Upper lobe of left lung (tissue), 6 donors: ENCODE measurements around the gene TOB1. TPM values are rescaled to one million over a fixed set of nuclear protein-coding genes. Genes with fewer than 3 reads are reported as not detected.

Experiments used
- ATAC-seq, 2 donors: fragments of 200-7000 bp; cut with Tn5 transposase; one replicate each; pipeline ENCODE4 v1.9.1; 2022; ENCODE audit warnings: mild to moderate bottlenecking in 2 of 2, moderate library complexity in 2 of 2; ENCODE audit not compliant: low FRiP score in 2 of 2
- DNase-seq, 2 donors: peaks; one replicate each; pipeline ENCODE4 v3.0.0-alpha.2; 2019 to 2020
- H3K27ac ChIP-seq, 4 donors: fragments of 200-600 bp; sonication (generic); one replicate each; pipeline ENCODE4 v1.5.1; 2016 to 2019
- H3K27me3 ChIP-seq, 4 donors: fragments of 200-600 bp; sonication (generic); one replicate each; pipeline ENCODE4 v1.5.1; 2017 to 2019
- H3K36me3 ChIP-seq, 4 donors: fragments of 200-600 bp; sonication (generic); one replicate each; pipeline ENCODE4 v1.5.1; 2016 to 2019
- H3K4me1 ChIP-seq, 4 donors: fragments of 200-600 bp; sonication (generic); one replicate each; pipeline ENCODE4 v1.5.1; 2018 to 2019
- H3K4me3 ChIP-seq, 4 donors: fragments of 200-600 bp; sonication (generic); one replicate each; pipeline ENCODE4 v1.5.1; 2017 to 2019; ENCODE audit warnings: mild to moderate bottlenecking in 2 of 4, moderate library complexity in 1 of 4
- H3K9me3 ChIP-seq, 4 donors: fragments of 200-600 bp; sonication (generic); one replicate each; pipeline ENCODE4 v1.5.1; 2018 to 2019
- EP300 ChIP-seq, 4 donors: sonication (generic); formaldehyde crosslinking; IDR thresholded peaks; one replicate each; pipeline ENCODE4 v1.5.1; 2017; ENCODE audit warnings: antibody characterized with exemption in 4 of 4, control low read depth in 2 of 4
- POLR2A ChIP-seq, 4 donors: fragments of 450-650 bp; IDR thresholded peaks; one replicate each; pipeline ENCODE4 v1.5.1; 2016 to 2017; ENCODE audit warnings: antibody characterized with exemption in 4 of 4, mild to moderate bottlenecking in 2 of 4
- POLR2AphosphoS5 ChIP-seq, 2 donors: sonication (generic); formaldehyde crosslinking; IDR thresholded peaks; one replicate each; pipeline ENCODE4 v1.5.1; 2017; ENCODE audit warnings: antibody characterized with exemption in 2 of 2
- WGBS, 2 donors: methylation state at CpG; one replicate each; pipeline ENCODE4 v1.1.5; 2017 to 2018; 5-methylcytosine and 5-hydroxymethylcytosine counted together
- total RNA-seq, 6 donors: library from RNA; depleted of rRNA in 4 of 6; stranded (reverse); fragments of >200 nt in 4 of 6; gene quantifications; one replicate each; pipeline versions ENCODE4 v1.1.0 to v1.2.1, GENCODE V29; 2016 to 2021
- TF ChIP-seq, protein P1 (sequence below), 6 experiments: fragments of 450-650 bp in 4 of 6; fragments of 200-600 bp in 2 of 6; sonication (generic) in 2 of 6; IDR thresholded peaks; one replicate each; pipeline ENCODE4 v1.5.1; 2016 to 2019; ENCODE audit warnings: antibody characterized with exemption in 6 of 6
- donor health status: DM: no; HTN: no; CAD: no; lungs with moderate emphysema.
- donor health status: DM: no; HTN: yes; CAD: no; lungs with severe emphysema.

The TOB1 gene
- total RNA-seq, 6 donors from 2014 or later: 16.0 to 98.5 (median 53.5) TPM

GRCh38 chr17:50848711-50849110 lies 17.4 kb downstream of the TOB1 start:
- no peaks in the 10 kb centered on the region for H3K36me3 ChIP-seq
- DNase-seq (peak in 1 of 2 donors; percentile 14), ATAC-seq (no peak)
- H3K4me3 ChIP-seq: no peak overlapping the region
- WGBS, 2 donors: 31 to 43% methylated on average over 2 of the region's 2 CpGs
- H3K27ac ChIP-seq: no peak overlapping the region
- H3K27me3 ChIP-seq: no peaks in the 10 kb centered on the region
- H3K9me3 ChIP-seq: peaks cover 0 to 3% (median 0%) of the 10 kb centered on the region in 4 donors
- no peak for TF ChIP-seq EP300 (IDR thresholded peaks at IDR 0.05)
- no peak for TF ChIP-seq POLR2A (IDR thresholded peaks at IDR 0.05)
- TF ChIP-seq, protein P1, sequence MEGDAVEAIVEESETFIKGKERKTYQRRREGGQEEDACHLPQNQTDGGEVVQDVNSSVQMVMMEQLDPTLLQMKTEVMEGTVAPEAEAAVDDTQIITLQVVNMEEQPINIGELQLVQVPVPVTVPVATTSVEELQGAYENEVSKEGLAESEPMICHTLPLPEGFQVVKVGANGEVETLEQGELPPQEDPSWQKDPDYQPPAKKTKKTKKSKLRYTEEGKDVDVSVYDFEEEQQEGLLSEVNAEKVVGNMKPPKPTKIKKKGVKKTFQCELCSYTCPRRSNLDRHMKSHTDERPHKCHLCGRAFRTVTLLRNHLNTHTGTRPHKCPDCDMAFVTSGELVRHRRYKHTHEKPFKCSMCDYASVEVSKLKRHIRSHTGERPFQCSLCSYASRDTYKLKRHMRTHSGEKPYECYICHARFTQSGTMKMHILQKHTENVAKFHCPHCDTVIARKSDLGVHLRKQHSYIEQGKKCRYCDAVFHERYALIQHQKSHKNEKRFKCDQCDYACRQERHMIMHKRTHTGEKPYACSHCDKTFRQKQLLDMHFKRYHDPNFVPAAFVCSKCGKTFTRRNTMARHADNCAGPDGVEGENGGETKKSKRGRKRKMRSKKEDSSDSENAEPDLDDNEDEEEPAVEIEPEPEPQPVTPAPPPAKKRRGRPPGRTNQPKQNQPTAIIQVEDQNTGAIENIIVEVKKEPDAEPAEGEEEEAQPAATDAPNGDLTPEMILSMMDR (IDR thresholded peaks at IDR 0.05): no peak
- no peak for TF ChIP-seq POLR2AphosphoS5 (IDR thresholded peaks at IDR 0.05)
- H3K4me1 ChIP-seq: peaks cover 14 to 19% (median 17%) of the 10 kb centered on the region in 4 donors

GRCh38 chr17:50848039-50848438 lies 18.1 kb downstream of the TOB1 start:
- Histone ChIP-seq H3K27ac (no peak overlapping the region), H3K4me1 (peaks cover 11 to 15% (median 14%) of the 10 kb centered on the region in 4 donors), H3K27me3 (no peaks in the 10 kb centered on the region), H3K4me3 (no peak overlapping the region), H3K36me3 (no peaks in the 10 kb centered on the region), H3K9me3 (peaks cover 0 to 3% (median 0%) of the 10 kb centered on the region in 4 donors)
- DNase-seq (no peak), ATAC-seq (no peak)
- no peak for TF ChIP-seq POLR2AphosphoS5 (IDR thresholded peaks at IDR 0.05)
- no peak for TF ChIP-seq POLR2A (IDR thresholded peaks at IDR 0.05)
- no peak for TF ChIP-seq EP300 (IDR thresholded peaks at IDR 0.05)
- TF ChIP-seq, protein P1 (IDR thresholded peaks at IDR 0.05): no peak
- WGBS, 2 donors: 92 to 98% methylated on average over 2 to 3 of the region's 3 CpGs

DNA sequence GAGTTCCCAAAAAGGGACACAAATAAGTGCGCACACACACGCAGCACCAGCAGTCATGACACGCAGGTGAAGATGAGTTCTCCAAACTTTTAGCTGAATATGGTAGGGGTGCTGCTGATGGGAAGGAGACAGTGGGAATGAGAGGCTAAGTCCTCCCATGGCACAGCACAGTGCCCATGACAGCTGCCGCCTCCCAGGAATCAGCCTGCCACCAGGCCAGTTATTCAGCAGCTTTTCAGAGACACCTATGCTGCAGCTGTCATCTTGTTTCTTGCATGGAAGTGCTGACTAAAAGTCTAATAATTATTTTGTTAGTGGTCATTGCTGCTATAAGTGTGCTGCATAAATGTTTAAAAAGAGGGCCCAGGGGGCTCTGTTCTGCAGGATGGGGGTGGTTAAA lies 18.6 kb downstream of the TOB1 start:
- Histone ChIP-seq H3K27me3 (no peaks in the 10 kb centered on the region), H3K36me3 (no peaks in the 10 kb centered on the region), H3K4me1 (peaks cover 6 to 10% (median 9%) of the 10 kb centered on the region in 4 donors), H3K9me3 (peaks cover 0 to 3% (median 0%) of the 10 kb centered on the region in 4 donors), H3K27ac (no peak overlapping the region), H3K4me3 (no peak overlapping the region)
- ATAC-seq: no peak
- DNase-seq: no peak
- 94 to 96% methylated on average over 4 of the region's 4 CpGs for WGBS, 2 donors
- TF ChIP-seq, protein P1 (IDR thresholded peaks at IDR 0.05): no peak
- TF ChIP-seq EP300 (IDR thresholded peaks at IDR 0.05) (no peak), POLR2AphosphoS5 (IDR thresholded peaks at IDR 0.05) (no peak), POLR2A (IDR thresholded peaks at IDR 0.05) (no peak)

- no peak overlapping the region for H3K4me3 ChIP-seq
- H3K36me3 ChIP-seq: no peaks in the 10 kb centered on the region
- no peak for DNase-seq
- no peaks in the 10 kb centered on the region for H3K4me1 ChIP-seq
- WGBS, 2 donors: 86 to 91% methylated on average over 4 to 12 of the region's 12 CpGs
- H3K27me3 ChIP-seq: no peaks in the 10 kb centered on the region
- H3K27ac ChIP-seq: no peak overlapping the region
- no peak for ATAC-seq
- TF ChIP-seq EP300 (IDR thresholded peaks at IDR 0.05): no peak
- no peak for TF ChIP-seq POLR2AphosphoS5 (IDR thresholded peaks at IDR 0.05)
- no peak for TF ChIP-seq POLR2A (IDR thresholded peaks at IDR 0.05)
- TF ChIP-seq, protein P1 (IDR thresholded peaks at IDR 0.05): no peak
- H3K9me3 ChIP-seq: peaks cover 0 to 3% (median 0%) of the 10 kb centered on the region in 4 donors
These were observed 20.7 kb downstream of the TOB1 start for GRCh38 chr17:50845240-50846147.
